IMR-90 (cell line): ENCODE measurements around the gene NQO2. TPM values are rescaled to one million over a fixed set of nuclear protein-coding genes. Genes with fewer than 3 reads are reported as not detected.

Experiments
- ATAC-seq: fragments of 200-7000 bp; cut with Tn5 transposase; 2 replicates; pipeline ENCODE4 v1.9.1; 2020; ENCODE audit warnings: low read depth, mild to moderate bottlenecking, moderate library complexity
- BruUV-seq: library from RNA; stranded (reverse); fragments of 400-500 nt; replicated peaks from 2 replicates; lab custom pipeline; 2021; lab: Mats Ljungman, UMichigan
- CTCF ChIA-PET: fragments of 300-600 bp; formaldehyde crosslinking; extraction: SDS; loops from one replicate; lab custom pipeline; 2021; ENCODE audit warnings: antibody characterized with exemption; lab: Yijun Ruan, JAX
- POLR2A ChIA-PET: fragments of 300-600 bp; sonication (Branson Sonifier 250); formaldehyde crosslinking; loops from one replicate; lab custom pipeline; 2022; ENCODE audit warnings: antibody characterized with exemption; ENCODE audit not compliant: unreplicated experiment; lab: Charles Lee
- DNase-seq: peaks from one replicate; pipeline ENCODE4 v3.0.0; 2013
- H2AFZ ChIP-seq: replicated peaks from 2 replicates; pipeline ENCODE3; 2013; ENCODE audit warnings: low read length, mild to moderate bottlenecking; ENCODE audit not compliant: poor library complexity
- H2AK5ac ChIP-seq: 2 replicates; pipeline ENCODE4 v1.6.1; 2013; ENCODE audit warnings: low read depth, low read length, inconsistent platforms
- H2AK9ac ChIP-seq: replicated peaks from 2 replicates; pipeline ENCODE3; 2013; ENCODE audit warnings: mild to moderate bottlenecking, low read depth, low read length, moderate library complexity; ENCODE audit not compliant: poor library complexity
- H2BK120ac ChIP-seq: 2 replicates; pipeline ENCODE4 v1.6.1; 2013; ENCODE audit warnings: low read depth, low read length, inconsistent platforms
- H2BK15ac ChIP-seq: 3 replicates; pipeline ENCODE4 v1.6.1; 2013; ENCODE audit warnings: low read depth, low read length, inconsistent platforms
- H2BK20ac ChIP-seq: 2 replicates; pipeline ENCODE4 v1.6.1; 2013; ENCODE audit warnings: low read depth, mild to moderate bottlenecking, inconsistent platforms, low read length, moderate library complexity
- H2BK5ac ChIP-seq: 2 replicates; pipeline ENCODE4 v1.6.1; 2013; ENCODE audit warnings: mild to moderate bottlenecking, low read depth, low read length, inconsistent platforms; ENCODE audit not compliant: poor library complexity, severe bottlenecking
- H3K14ac ChIP-seq: replicated peaks from 2 replicates; pipeline ENCODE4 v1.6.1; 2013; ENCODE audit warnings: low read depth, low read length, inconsistent platforms
- H3K18ac ChIP-seq: 2 replicates; pipeline ENCODE4 v1.6.1; 2013; ENCODE audit warnings: low read depth, low read length, control low read depth
- H3K23ac ChIP-seq: 2 replicates; pipeline ENCODE4 v1.6.1; 2013; ENCODE audit warnings: low read depth, low read length, inconsistent platforms
- H3K27ac ChIP-seq: 2 replicates; pipeline ENCODE4 v1.5.1; 2013; ENCODE audit warnings: mild to moderate bottlenecking, control low read depth, low read length; ENCODE audit not compliant: insufficient read depth
- H3K27me3 ChIP-seq: 2 replicates; pipeline ENCODE4 v1.6.1; 2013; ENCODE audit warnings: low read length; ENCODE audit not compliant: control insufficient read depth, insufficient read depth
- H3K36me3 ChIP-seq: 2 replicates; pipeline ENCODE4 v1.6.1; 2013; ENCODE audit warnings: low read length, mixed read lengths; ENCODE audit not compliant: control insufficient read depth, insufficient read depth
- H3K4ac ChIP-seq: 2 replicates; pipeline ENCODE4 v1.6.1; 2013; ENCODE audit warnings: low read depth, low read length, inconsistent platforms
- H3K4me1 ChIP-seq: 2 replicates; pipeline ENCODE4 v1.6.1; 2013; ENCODE audit warnings: low read length, mixed read lengths; ENCODE audit not compliant: control insufficient read depth, insufficient read depth
- H3K4me2 ChIP-seq: 2 replicates; pipeline ENCODE4 v1.6.1; 2013; ENCODE audit warnings: low read depth, mild to moderate bottlenecking, control low read depth, low read length, moderate library complexity
- H3K4me3 ChIP-seq: 2 replicates; pipeline ENCODE4 v1.5.1; 2013; ENCODE audit warnings: low read depth, mild to moderate bottlenecking, control low read depth, low read length, moderate library complexity; ENCODE audit not compliant: insufficient read depth
- H3K56ac ChIP-seq: 2 replicates; pipeline ENCODE4 v1.6.1; 2013; ENCODE audit warnings: low read length, inconsistent platforms; ENCODE audit not compliant: insufficient read depth; ENCODE audit errors: extremely low read depth
- H3K79me1 ChIP-seq, 2 experiments: 2 replicates each; pipeline ENCODE4 v1.6.1; 2013; ENCODE audit warnings: low read length in 2 of 2, inconsistent platforms in 1 of 2, low read depth in 1 of 2
- H3K9ac ChIP-seq: 2 replicates; pipeline ENCODE4 v1.6.1; 2013; ENCODE audit warnings: low read depth, low read length, control low read depth
- H3K9me1 ChIP-seq: 2 replicates; pipeline ENCODE4 v1.6.1; 2013; ENCODE audit warnings: low read length, inconsistent platforms; ENCODE audit not compliant: insufficient read depth
- H3K9me3 ChIP-seq: 2 replicates; pipeline ENCODE4 v1.6.1; 2013; ENCODE audit warnings: low read length; ENCODE audit not compliant: control insufficient read depth, insufficient read depth
- H4K20me1 ChIP-seq: 2 replicates; pipeline ENCODE4 v1.6.1; 2013; ENCODE audit warnings: low read length, inconsistent platforms; ENCODE audit not compliant: insufficient read depth
- H4K5ac ChIP-seq: 2 replicates; pipeline ENCODE4 v1.6.1; 2013; ENCODE audit warnings: mild to moderate bottlenecking, low read depth, low read length, control low read depth
- H4K8ac ChIP-seq, 2 experiments: 2 replicates each; pipeline ENCODE4 v1.6.1; 2013; ENCODE audit warnings: low read depth in 2 of 2, low read length in 2 of 2, control low read depth in 1 of 2, inconsistent platforms in 1 of 2
- H4K91ac ChIP-seq: 2 replicates; pipeline ENCODE4 v1.6.1; 2013; ENCODE audit warnings: low read depth, low read length, inconsistent platforms; ENCODE audit not compliant: insufficient read depth
- BHLHE40 ChIP-seq: fragments of 150-350 bp; IDR thresholded peaks from 2 replicates; pipeline ENCODE4 v1.6.1; 2016; ENCODE audit warnings: mild to moderate bottlenecking, low read depth, low read length
- CEBPB ChIP-seq: IDR thresholded peaks from 2 replicates; pipeline ENCODE4 v1.6.1; 2012; ENCODE audit warnings: low read depth, low read length, improper control_type of control experiment
- CHD1 ChIP-seq: IDR thresholded peaks from 2 replicates; pipeline ENCODE4 v1.6.1; 2012; ENCODE audit warnings: low read depth, low read length, improper control_type of control experiment
- ELK1 ChIP-seq: fragments of 150-350 bp; IDR thresholded peaks from 2 replicates; pipeline ENCODE4 v1.6.1; 2016; ENCODE audit warnings: low read depth, mild to moderate bottlenecking, low read length, moderate library complexity, borderline replicate concordance
- FOS ChIP-seq: fragments of 150-350 bp; IDR thresholded peaks from 2 replicates; pipeline ENCODE4 v1.6.1; 2016; ENCODE audit warnings: low read depth, low read length
- MAFK ChIP-seq: IDR thresholded peaks from 2 replicates; pipeline ENCODE4 v1.6.1; 2012; ENCODE audit warnings: low read depth, low read length, improper control_type of control experiment
- MAZ ChIP-seq: IDR thresholded peaks from 2 replicates; pipeline ENCODE4 v1.6.1; 2012; ENCODE audit warnings: low read depth, mild to moderate bottlenecking, low read length, improper control_type of control experiment, moderate library complexity, borderline replicate concordance
- MXI1 ChIP-seq: IDR thresholded peaks from 2 replicates; pipeline ENCODE4 v1.6.1; 2012; ENCODE audit warnings: low read depth, mild to moderate bottlenecking, low read length, moderate library complexity, borderline replicate concordance
- NFE2L2 ChIP-seq: fragments of 150-350 bp; IDR thresholded peaks from 2 replicates; pipeline ENCODE4 v1.6.1; 2016; ENCODE audit warnings: low read depth, mild to moderate bottlenecking, low read length
- POLR2A ChIP-seq: IDR thresholded peaks from 2 replicates; pipeline ENCODE4 v1.6.1; 2012; ENCODE audit warnings: mild to moderate bottlenecking, low read depth, low read length
- RAD21 ChIP-seq: IDR thresholded peaks from 2 replicates; pipeline ENCODE4 v1.6.1; 2012; ENCODE audit warnings: low read length, improper control_type of control experiment
- RCOR1 ChIP-seq: IDR thresholded peaks from 2 replicates; pipeline ENCODE4 v1.6.1; 2012; ENCODE audit warnings: mild to moderate bottlenecking, low read length, improper control_type of control experiment; ENCODE audit not compliant: insufficient replicate concordance
- RFX5 ChIP-seq: IDR thresholded peaks from 2 replicates; pipeline ENCODE4 v1.8.0; 2012; ENCODE audit warnings: low read depth, mild to moderate bottlenecking, low read length, moderate library complexity
- SMC3 ChIP-seq: fragments of 150-350 bp; IDR thresholded peaks from 2 replicates; pipeline ENCODE4 v1.6.1; 2016; ENCODE audit warnings: low read depth, mild to moderate bottlenecking, antibody characterized with exemption, low read length, moderate library complexity
- WGBS, 2 experiments: methylation state at CpG; one replicate each; pipeline versions ENCODE4 v1.1.5 to v1.1.7; 2013; ENCODE audit warnings: missing lambda C conversion rate in 2 of 2; ENCODE audit not compliant: insufficient read length in 1 of 2; ENCODE audit errors: extremely low coverage in 2 of 2; 5-methylcytosine and 5-hydroxymethylcytosine counted together
- dilution Hi-C: fragments of 300-500 bp; cut with HindIII; formaldehyde crosslinking; loops from one replicate; pipeline ENCODE4 v1.14.3; 2018; ENCODE audit warnings: low sequenced_read_pairs; ENCODE audit not compliant: unreplicated experiment
- in situ Hi-C: fragments of 300-500 bp; cut with MboI; formaldehyde crosslinking; loops from 3 replicates; pipeline ENCODE4 v1.14.3; 2019; ENCODE audit warnings: low sequenced_read_pairs, inconsistent platforms, mixed read lengths
- intact Hi-C: fragments of 100-400 bp; cut with micrococcal nuclease; formaldehyde crosslinking; loops from 2 replicates; pipeline ENCODE4 v1.10.0; 2022
- polyA plus RNA-seq, 3 experiments: library from polyadenylated mRNA; depleted of rRNA; stranded (reverse); fragments of >200 nt; gene quantifications; 2 replicates each; pipeline ENCODE4 v1.2.3, GENCODE V29; 2012; ENCODE audit warnings: low replicate concordance in 1 of 3
- total RNA-seq: library from RNA; depleted of rRNA; stranded (reverse); fragments of >200 nt; gene quantifications from 2 replicates; pipeline ENCODE4 v1.2.3, GENCODE V29; 2012
- TF ChIP-seq, protein P1 (sequence below): fragments of 150-350 bp; IDR thresholded peaks from 2 replicates; pipeline ENCODE4 v1.6.1; 2017; ENCODE audit warnings: mild to moderate bottlenecking, antibody characterized with exemption, low read length, low read depth
- TF ChIP-seq, protein P2 (sequence below): conservative IDR thresholded peaks from 2 replicates; pipeline ENCODE4 v1.5.1; 2012; ENCODE audit warnings: mild to moderate bottlenecking, low read depth, low read length, improper control_type of control experiment

NQO2 gene
- total and polyA plus RNA-seq, 2 of the 4 experiments (the other 2 are of a cell fraction) = 42.5 to 72.1 TPM

GRCh38 chr6:2980465-2980855 is 19.2 kb upstream of the NQO2 start:
- TF ChIP-seq RCOR1 (no peak), FOS (no peak), NFE2L2 (no peak), MXI1 (no peak), CEBPB (no peak), ELK1 (no peak), CHD1 (no peak), MAZ (no peak), BHLHE40 (no peak), RAD21 (no peak), RFX5 (no peak), SMC3 (no peak), POLR2A (no peak), MAFK (no peak)
- TF ChIP-seq, protein P1, sequence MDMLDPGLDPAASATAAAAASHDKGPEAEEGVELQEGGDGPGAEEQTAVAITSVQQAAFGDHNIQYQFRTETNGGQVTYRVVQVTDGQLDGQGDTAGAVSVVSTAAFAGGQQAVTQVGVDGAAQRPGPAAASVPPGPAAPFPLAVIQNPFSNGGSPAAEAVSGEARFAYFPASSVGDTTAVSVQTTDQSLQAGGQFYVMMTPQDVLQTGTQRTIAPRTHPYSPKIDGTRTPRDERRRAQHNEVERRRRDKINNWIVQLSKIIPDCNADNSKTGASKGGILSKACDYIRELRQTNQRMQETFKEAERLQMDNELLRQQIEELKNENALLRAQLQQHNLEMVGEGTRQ = no peak
- TF ChIP-seq, protein P2, sequence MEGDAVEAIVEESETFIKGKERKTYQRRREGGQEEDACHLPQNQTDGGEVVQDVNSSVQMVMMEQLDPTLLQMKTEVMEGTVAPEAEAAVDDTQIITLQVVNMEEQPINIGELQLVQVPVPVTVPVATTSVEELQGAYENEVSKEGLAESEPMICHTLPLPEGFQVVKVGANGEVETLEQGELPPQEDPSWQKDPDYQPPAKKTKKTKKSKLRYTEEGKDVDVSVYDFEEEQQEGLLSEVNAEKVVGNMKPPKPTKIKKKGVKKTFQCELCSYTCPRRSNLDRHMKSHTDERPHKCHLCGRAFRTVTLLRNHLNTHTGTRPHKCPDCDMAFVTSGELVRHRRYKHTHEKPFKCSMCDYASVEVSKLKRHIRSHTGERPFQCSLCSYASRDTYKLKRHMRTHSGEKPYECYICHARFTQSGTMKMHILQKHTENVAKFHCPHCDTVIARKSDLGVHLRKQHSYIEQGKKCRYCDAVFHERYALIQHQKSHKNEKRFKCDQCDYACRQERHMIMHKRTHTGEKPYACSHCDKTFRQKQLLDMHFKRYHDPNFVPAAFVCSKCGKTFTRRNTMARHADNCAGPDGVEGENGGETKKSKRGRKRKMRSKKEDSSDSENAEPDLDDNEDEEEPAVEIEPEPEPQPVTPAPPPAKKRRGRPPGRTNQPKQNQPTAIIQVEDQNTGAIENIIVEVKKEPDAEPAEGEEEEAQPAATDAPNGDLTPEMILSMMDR = no peak
- Histone ChIP-seq H3K27me3 (no peaks in the 10 kb centered on the region), H3K23ac (no peak overlapping the region), H3K4me2 (no peak overlapping the region), H2AK9ac (no peak overlapping the region), H2AFZ (no peak overlapping the region), H3K9me1 (peaks cover 5% of the 10 kb centered on the region), H2BK5ac (no peak overlapping the region), H3K9me3 (no peaks in the 10 kb centered on the region), H3K14ac (no peak overlapping the region), H3K79me1 (no peaks in the 10 kb centered on the region), H3K4me1 (peaks cover 16% of the 10 kb centered on the region), H3K4ac (no peak overlapping the region), H3K4me3 (no peak overlapping the region), H2BK15ac (no peak overlapping the region), H4K20me1 (no peaks in the 10 kb centered on the region), H2BK120ac (no peak overlapping the region), H2AK5ac (no peak overlapping the region), H3K36me3 (no peaks in the 10 kb centered on the region), H3K18ac (no peak overlapping the region), H3K9ac (no peak overlapping the region), H2BK20ac (0 out of 2 replicates have a peak overlapping the region, but pooled peaks have one; percentile 9), H3K56ac (no peak overlapping the region), H4K5ac (no peak overlapping the region), H4K91ac (no peak overlapping the region), H3K27ac (no peak overlapping the region), H4K8ac (no peak overlapping the region)
- CTCF ChIA-PET = no interaction called here
- dilution Hi-C loops = no loop called here
- no TSS peak for BruUV-seq
- ATAC-seq (no peak), DNase-seq (no peak)
- POLR2A ChIA-PET = no interaction called here
- in situ Hi-C loops = no loop called here
- WGBS, 2 experiments = no CpG with 5 or more reads among the region's 3 CpGs
- intact Hi-C loops = loop anchor here (10.0 kb wide), 1 partner anchor 216 kb away; the partner anchor contains the start of gene WRNIP1
